AG10803 (cell line): Measurements from ENCODE around the gene ERMP1.

ENCODE experiments used
- DNase-seq: peaks from one replicate; pipeline ENCODE4 v3.0.0; 2010; ENCODE audit warnings: low read depth
- H3K4me3 ChIP-seq: 2 replicates; pipeline ENCODE4 v1.5.1; 2011; ENCODE audit warnings: mild to moderate bottlenecking, low read length, control low read depth
- TF ChIP-seq, protein P1 (sequence below): conservative IDR thresholded peaks from 2 replicates; pipeline ENCODE4 v1.5.1; 2011; ENCODE audit warnings: mild to moderate bottlenecking, low read length, control low read depth, inconsistent platforms

ERMP1 gene

DNA sequence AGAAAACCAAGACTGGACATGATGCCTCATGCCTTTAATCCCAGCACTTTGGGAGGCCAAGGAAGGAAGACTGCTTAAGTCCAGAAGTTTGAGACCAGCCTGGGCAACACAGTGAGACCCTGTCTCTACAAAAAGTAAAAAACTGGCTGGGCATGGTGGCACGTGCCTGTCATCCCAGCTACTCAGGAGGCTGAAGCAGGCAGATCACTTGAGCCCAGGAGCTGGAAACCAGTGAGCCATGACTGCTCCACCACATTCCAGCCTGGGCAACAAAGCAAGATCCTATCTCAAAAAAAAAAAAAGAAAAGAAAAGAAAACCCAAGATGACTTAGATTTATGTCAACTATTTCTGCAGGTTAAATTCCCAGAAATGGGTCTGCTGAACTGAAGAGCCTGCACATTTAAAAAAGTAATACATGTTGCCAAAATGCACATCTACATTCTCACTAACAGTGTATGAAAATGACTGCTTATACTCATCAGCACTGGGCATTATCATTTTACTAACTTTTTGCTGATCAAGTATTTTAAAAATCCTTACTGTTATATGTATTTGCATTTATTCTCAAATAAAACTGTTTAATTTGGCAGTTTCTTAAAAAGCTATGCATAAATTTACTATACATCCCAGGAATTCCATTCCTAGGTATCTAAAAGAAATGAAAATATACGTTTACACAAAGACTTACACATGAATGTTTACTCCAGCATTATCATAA is 14.3 kb downstream of the ERMP1 start:
- no peak for DNase-seq
- TF ChIP-seq, protein P1, sequence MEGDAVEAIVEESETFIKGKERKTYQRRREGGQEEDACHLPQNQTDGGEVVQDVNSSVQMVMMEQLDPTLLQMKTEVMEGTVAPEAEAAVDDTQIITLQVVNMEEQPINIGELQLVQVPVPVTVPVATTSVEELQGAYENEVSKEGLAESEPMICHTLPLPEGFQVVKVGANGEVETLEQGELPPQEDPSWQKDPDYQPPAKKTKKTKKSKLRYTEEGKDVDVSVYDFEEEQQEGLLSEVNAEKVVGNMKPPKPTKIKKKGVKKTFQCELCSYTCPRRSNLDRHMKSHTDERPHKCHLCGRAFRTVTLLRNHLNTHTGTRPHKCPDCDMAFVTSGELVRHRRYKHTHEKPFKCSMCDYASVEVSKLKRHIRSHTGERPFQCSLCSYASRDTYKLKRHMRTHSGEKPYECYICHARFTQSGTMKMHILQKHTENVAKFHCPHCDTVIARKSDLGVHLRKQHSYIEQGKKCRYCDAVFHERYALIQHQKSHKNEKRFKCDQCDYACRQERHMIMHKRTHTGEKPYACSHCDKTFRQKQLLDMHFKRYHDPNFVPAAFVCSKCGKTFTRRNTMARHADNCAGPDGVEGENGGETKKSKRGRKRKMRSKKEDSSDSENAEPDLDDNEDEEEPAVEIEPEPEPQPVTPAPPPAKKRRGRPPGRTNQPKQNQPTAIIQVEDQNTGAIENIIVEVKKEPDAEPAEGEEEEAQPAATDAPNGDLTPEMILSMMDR = no peak
- no peak overlapping the region for H3K4me3 ChIP-seq

DNA sequence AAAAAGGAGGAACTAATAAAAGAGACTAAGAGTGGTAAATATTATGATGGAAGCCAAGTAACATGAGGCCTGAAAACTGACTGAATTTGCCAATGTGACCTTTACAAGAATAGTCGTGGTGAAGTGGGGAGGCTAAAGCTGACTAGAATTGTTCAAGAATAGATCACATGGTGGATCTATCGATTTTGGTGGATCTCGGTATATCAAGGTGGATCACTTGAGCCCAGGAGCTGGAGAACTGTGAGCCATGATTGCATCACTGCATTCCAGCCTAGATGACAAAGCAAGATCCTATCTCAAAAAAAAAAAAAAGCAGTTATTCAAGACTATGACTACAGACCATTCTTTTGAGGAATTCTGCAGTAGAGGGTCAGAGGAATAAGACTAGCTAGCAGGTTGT is 15.1 kb downstream of the ERMP1 start:
- no peak overlapping the region for H3K4me3 ChIP-seq
- DNase-seq = peak; percentile 58
- TF ChIP-seq, protein P1 = no peak

DNA sequence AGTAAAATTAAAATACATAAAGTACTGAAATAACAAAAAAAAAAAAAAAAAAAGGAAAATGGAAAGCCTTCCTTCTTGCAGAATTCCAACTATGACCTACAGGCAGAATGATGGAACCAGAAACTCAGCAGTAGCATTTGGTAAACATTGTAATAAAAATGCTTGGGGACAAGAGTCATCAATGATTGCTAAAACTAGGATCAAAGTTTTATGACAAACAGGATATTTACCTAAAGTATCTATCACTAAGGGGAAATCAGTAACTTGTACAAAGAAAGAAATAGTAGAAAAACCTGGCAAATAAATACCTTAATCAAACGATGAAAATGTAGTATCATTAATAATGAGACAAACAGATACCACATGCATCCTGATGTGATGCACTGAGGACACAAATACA is 17.5 kb downstream of the ERMP1 start:
- no peak for DNase-seq
- TF ChIP-seq, protein P1 = no peak
- no peak overlapping the region for H3K4me3 ChIP-seq

DNA sequence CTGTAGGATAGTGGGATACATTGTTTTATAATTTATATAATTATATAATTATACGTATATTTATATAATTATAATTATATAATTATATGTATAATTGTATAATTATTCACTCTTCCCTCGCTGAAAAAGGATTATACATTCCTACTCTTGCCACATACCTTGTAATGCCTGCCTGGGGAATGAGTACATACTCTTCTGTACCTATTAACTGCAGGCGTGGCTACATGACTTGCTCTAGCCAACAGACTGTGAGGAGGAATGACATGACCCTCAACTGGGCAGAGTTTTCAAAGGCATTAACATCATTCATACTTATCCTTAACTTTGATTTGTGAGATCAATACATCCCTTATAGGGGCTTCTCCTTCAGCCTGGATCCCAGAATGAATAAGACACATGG is 19.1 kb downstream of the ERMP1 start:
- TF ChIP-seq, protein P1 = no peak
- H3K4me3 ChIP-seq = no peak overlapping the region
- DNase-seq = no peak

DNA sequence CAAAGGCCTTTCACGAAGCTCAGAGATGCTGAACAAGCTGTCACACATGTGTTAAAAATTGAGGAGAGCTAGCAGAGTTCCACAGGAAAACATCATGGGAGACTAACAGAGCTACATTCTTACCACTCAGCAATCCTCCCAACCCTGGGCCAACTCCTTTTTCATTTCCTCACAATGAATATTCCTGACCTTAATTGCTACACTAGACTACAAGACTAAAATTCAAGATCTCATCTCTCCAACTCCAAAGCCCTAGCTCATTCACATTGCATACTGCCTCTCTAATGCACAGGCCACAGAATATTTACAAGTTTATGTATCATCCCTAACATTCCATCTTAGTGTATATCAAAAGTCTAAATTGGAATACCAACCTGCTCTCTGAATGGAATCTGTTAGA is 21.2 kb downstream of the ERMP1 start:
- TF ChIP-seq, protein P1 = no peak
- H3K4me3 ChIP-seq = no peak overlapping the region
- no peak for DNase-seq

DNA sequence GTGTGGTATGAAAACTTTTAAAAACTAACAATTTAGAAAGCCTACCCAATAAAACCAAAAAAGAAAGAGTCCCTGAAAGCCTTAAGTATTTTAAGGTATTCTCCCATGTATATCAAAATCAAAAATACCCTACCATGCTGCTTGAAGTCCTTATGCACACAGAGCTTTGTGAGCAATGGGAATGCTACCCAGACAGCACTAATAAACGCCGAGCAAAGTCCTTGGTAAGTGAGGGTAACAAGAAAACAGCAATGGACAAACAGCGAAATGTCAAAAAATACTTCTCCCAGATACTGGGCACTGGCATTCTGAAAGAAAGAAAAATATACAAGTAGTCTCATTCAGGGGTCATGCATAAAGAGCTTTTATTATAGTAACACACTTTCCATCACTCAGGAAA is 27.4 kb downstream of the ERMP1 start:
- no peak for DNase-seq
- TF ChIP-seq, protein P1 = no peak
- no peak overlapping the region for H3K4me3 ChIP-seq

DNA sequence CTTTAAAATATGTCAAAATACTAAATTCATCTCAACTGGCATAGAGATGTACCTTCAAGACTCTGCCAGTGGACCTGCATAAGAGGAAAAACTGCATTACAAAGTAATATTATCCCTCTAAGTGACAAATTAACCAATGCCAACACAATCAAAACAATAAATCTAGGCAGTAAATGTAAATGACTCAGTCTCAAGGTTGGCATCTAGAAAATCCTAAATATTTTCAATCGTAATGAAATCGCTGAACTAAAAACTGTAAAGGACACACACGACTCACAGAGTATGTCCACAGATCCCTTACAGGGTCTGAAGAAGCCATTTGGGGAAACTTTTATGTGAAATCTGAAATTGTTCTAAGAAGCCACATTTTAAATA is 31.2 kb downstream of the ERMP1 start:
- DNase-seq = no peak
- no peak overlapping the region for H3K4me3 ChIP-seq
- TF ChIP-seq, protein P1 = no peak
